ENCODE results near the gene CNKSR3.

CNKSR3 gene

DNA sequence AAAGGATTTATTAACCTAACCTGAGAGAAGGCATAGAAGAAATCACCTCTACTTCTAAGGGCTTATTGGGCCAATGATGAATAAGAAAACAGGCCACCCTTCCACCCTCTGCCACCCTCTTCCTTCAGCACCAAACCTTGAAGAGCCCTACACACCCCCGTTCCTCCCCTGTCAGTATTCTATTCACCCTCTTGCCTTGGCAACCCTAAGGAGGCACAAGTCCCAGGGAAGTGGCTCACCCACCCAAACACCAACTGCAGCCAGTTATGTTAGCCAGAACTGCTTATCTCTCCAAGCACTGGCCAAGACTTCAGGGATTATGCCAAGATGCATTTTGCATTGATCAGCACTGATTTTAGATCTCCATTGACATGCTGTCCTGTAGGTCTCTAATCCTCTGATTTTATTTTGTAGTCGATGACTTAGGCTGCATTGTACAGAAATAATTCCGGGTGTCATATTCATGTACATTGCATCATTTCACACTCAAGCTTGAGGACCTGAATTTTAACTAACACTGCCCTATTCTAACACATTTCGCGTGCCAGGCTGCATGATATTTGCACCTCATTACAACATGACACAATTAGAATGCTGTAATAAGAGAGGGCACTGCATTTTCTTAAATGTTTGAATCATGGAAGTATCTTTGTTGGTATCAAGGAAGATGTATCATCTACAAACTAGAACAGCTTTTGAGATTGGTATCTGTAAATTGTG is 15.7 kb downstream of the CNKSR3 start:
- TF ChIP-seq, protein P1, sequence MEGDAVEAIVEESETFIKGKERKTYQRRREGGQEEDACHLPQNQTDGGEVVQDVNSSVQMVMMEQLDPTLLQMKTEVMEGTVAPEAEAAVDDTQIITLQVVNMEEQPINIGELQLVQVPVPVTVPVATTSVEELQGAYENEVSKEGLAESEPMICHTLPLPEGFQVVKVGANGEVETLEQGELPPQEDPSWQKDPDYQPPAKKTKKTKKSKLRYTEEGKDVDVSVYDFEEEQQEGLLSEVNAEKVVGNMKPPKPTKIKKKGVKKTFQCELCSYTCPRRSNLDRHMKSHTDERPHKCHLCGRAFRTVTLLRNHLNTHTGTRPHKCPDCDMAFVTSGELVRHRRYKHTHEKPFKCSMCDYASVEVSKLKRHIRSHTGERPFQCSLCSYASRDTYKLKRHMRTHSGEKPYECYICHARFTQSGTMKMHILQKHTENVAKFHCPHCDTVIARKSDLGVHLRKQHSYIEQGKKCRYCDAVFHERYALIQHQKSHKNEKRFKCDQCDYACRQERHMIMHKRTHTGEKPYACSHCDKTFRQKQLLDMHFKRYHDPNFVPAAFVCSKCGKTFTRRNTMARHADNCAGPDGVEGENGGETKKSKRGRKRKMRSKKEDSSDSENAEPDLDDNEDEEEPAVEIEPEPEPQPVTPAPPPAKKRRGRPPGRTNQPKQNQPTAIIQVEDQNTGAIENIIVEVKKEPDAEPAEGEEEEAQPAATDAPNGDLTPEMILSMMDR (IDR thresholded peaks at IDR 0.05; ENCODE audit: insufficient read depth, low read length, poor library complexity, severe bottlenecking): no peak
- Histone ChIP-seq H3K4me3 (replicated peaks; ENCODE audit: low read depth, low read length) (no peak overlapping the region), H3K36me3 (ENCODE audit: control insufficient read depth, insufficient read depth, low read length) (no peaks in the 10 kb centered on the region), H3K27me3 (replicated peaks; ENCODE audit: control insufficient read depth, insufficient read depth, low read length) (no peaks in the 10 kb centered on the region)
- DNase-seq (ENCODE audit: extremely low read depth, insufficient read length): no peak

DNA sequence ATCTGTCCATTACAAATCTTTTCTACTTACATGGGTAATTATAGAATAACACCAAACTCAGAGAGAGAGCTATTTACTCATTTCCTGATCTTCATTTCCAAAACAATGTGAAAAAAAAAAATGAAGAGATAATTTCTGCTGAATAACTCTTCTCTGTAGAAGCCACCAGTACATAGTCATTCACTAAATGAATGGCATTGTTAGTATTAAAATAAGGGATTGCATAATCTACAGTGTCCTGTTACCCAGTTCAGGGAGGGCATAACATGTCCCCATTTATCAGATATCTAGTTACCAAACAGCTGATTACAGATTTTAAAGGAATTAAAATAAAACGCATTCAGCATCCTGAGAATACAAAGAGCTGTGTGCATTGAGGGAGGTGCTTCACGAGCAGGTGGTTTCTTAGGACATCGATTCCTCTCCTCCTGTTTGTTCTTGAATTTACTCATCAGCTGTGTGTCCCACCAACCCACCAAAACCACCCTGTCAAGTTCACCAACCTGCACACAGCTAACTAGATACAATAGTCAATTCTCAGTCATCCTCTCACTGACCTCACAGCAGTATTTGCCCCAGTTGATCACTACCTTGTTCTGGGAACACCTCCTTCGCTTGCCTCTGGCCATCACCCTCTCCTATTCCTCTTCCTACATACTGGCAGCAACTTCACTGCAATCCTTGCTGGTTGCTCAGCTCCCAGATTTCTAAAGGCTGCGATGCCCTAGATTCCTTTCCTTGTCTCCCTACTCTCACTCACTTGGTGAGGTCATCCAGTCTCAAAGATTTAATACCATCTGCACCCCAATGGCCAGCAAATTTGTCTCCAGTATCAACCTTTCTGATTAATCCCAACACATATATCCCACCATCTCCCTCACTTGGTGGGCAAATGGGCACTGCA is 18.7 kb downstream of the CNKSR3 start:
- Histone ChIP-seq H3K27me3 (replicated peaks; ENCODE audit: control insufficient read depth, insufficient read depth, low read length) (no peaks in the 10 kb centered on the region), H3K36me3 (ENCODE audit: control insufficient read depth, insufficient read depth, low read length) (no peaks in the 10 kb centered on the region), H3K4me3 (replicated peaks; ENCODE audit: low read depth, low read length) (no peak overlapping the region)
- DNase-seq (ENCODE audit: extremely low read depth, insufficient read length): no peak
- TF ChIP-seq, protein P1 (IDR thresholded peaks at IDR 0.05; ENCODE audit: insufficient read depth, low read length, poor library complexity, severe bottlenecking): no peak

DNA sequence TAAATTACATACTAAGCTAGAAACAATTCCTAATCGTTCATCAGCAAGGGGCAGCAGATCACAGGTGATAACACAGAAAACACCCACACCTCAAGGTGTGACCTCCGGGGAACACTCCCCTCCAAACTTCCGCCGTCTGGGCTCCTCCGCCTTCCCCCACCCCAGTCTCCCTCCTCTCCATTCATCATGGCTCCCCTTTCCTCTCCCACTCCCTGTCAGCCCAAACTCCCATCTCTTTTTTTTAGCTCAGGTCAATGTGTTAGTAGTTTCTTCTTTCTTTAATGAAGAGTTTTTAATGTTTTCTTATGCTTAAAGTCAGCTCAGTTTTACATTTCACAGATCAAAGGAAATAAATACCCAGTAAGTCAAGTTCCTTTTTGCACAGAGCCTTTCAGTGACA is 20.7 kb downstream of the CNKSR3 start:
- no peaks in the 10 kb centered on the region for H3K27me3 ChIP-seq (replicated peaks; ENCODE audit: control insufficient read depth, insufficient read depth, low read length)
- TF ChIP-seq, protein P1 (IDR thresholded peaks at IDR 0.05; ENCODE audit: insufficient read depth, low read length, poor library complexity, severe bottlenecking): no peak

DNA sequence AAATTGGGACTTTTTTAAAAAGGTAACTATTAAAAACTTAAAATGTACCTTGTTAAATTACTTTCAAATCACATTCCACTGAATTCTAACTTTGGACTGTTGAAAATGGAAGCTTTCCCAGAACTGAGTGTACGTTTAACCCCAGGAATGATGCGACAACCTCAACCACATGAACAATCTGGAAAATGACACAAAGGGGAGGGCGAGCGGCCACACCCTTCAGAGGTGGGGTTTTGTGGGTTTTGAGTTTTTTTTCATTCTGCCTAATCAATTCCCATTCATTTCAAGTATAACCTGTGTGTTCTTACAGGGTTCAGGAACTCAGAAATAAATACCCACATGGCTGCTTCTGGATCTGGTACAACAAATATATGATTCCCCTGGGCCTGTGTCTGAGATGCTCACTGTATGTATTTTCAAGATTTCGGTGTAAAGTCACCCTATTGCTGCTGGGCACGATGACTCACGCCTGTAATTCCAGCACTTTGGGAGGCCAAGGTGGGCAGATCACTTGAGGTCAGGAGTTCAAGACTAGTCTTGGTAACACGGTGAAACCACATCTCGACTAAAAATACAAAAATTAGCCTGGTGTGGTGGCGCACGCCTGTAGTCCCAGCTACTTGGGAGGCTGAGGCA is 21.6 kb downstream of the CNKSR3 start:
- no peak for DNase-seq (ENCODE audit: extremely low read depth, insufficient read length)
- Histone ChIP-seq H3K36me3 (ENCODE audit: control insufficient read depth, insufficient read depth, low read length) (no peaks in the 10 kb centered on the region), H3K27me3 (replicated peaks; ENCODE audit: control insufficient read depth, insufficient read depth, low read length) (no peaks in the 10 kb centered on the region), H3K4me3 (replicated peaks; ENCODE audit: low read depth, low read length) (no peak overlapping the region)
- TF ChIP-seq, protein P1 (IDR thresholded peaks at IDR 0.05; ENCODE audit: insufficient read depth, low read length, poor library complexity, severe bottlenecking): no peak

More for the DNA sequence above, 20.7 kb downstream of the CNKSR3 start:
- Histone ChIP-seq H3K4me3 (replicated peaks; ENCODE audit: low read depth, low read length) (no peak overlapping the region), H3K36me3 (ENCODE audit: control insufficient read depth, insufficient read depth, low read length) (no peaks in the 10 kb centered on the region)
- no peak for DNase-seq (ENCODE audit: extremely low read depth, insufficient read length)

DNA sequence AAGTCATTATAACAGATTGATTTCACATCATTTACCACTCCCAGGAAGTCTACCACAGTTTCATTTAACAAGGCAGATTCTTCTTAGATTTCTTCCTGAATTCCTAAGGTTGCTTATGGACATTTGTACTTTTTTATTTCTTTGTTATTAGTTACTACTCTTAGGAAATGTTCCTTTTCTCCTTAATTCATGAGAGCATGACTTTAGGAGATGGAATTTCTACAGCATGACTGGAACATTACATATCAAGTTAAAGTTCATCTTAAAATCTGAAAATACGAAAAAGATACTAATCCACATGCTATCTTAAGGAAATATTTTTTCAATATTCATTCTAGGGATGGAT is 22.3 kb downstream of the CNKSR3 start:
- H3K4me3 ChIP-seq (replicated peaks; ENCODE audit: low read depth, low read length): no peak overlapping the region
- DNase-seq (ENCODE audit: extremely low read depth, insufficient read length): no peak
- no peaks in the 10 kb centered on the region for H3K27me3 ChIP-seq (replicated peaks; ENCODE audit: control insufficient read depth, insufficient read depth, low read length)
- no peaks in the 10 kb centered on the region for H3K36me3 ChIP-seq (ENCODE audit: control insufficient read depth, insufficient read depth, low read length)
- TF ChIP-seq, protein P1 (IDR thresholded peaks at IDR 0.05; ENCODE audit: insufficient read depth, low read length, poor library complexity, severe bottlenecking): no peak
